Peyer's patch (tissue), 4 donors: ENCODE results near the gene DIPK1B. TPM values are rescaled to one million over a fixed set of nuclear protein-coding genes. Genes with fewer than 3 reads are reported as not detected.

Source experiments
- DNase-seq, 3 donors: peaks; one replicate each; pipeline ENCODE4 v3.0.0-alpha.2; 2017 to 2019
- H3K27ac ChIP-seq, 4 donors: fragments of 200-600 bp; sonication (generic); one replicate each; pipeline ENCODE4 v1.5.1; 2016 to 2019
- H3K27me3 ChIP-seq, 2 donors: fragments of 200-600 bp; sonication (generic); one replicate each; pipeline ENCODE4 v1.5.1; 2019
- H3K36me3 ChIP-seq, 3 donors: fragments of 200-600 bp; sonication (generic); one replicate each; pipeline ENCODE4 v1.5.1; 2016 to 2019
- H3K4me1 ChIP-seq, 4 donors: fragments of 200-600 bp; sonication (generic); one replicate each; pipeline ENCODE4 v1.5.1; 2016 to 2019
- H3K4me3 ChIP-seq, 4 donors: fragments of 200-600 bp; sonication (generic); 1 replicate in 3 of 4; 2 replicates in 1 of 4; pipeline ENCODE4 v1.5.1; 2016 to 2019; ENCODE audit warnings: mild to moderate bottlenecking in 1 of 4
- H3K9me3 ChIP-seq, 4 donors: fragments of 200-600 bp; sonication (generic); one replicate each; pipeline ENCODE4 v1.5.1; 2016 to 2019; ENCODE audit warnings: mild to moderate bottlenecking in 1 of 4
- CTCF ChIP-seq, 6 experiments: fragments of 450-650 bp in 4 of 6; fragments of 200-600 bp in 2 of 6; sonication (generic) in 1 of 6; IDR thresholded peaks; one replicate each; pipeline ENCODE4 v1.5.1; 2017 to 2019; ENCODE audit warnings: antibody characterized with exemption in 6 of 6, mild to moderate bottlenecking in 3 of 6, moderate library complexity in 1 of 6
- POLR2A ChIP-seq, 2 donors: fragments of 450-650 bp; IDR thresholded peaks; one replicate each; pipeline ENCODE4 v1.5.1; 2017; ENCODE audit warnings: antibody characterized with exemption in 2 of 2, mild to moderate bottlenecking in 2 of 2, moderate library complexity in 2 of 2
- total RNA-seq, 4 donors: library from RNA; depleted of rRNA; stranded (reverse); fragments of >200 nt; gene quantifications; one replicate each; pipeline ENCODE4 v1.1.0, GENCODE V29; 2016

DIPK1B gene
- total RNA-seq, 4 donors from 2014 or later: 0.70 to 5.8 (median 2.6) TPM

- Histone ChIP-seq H3K27ac (peak overlapping the region in 2 of 4 donors; percentile 2 to 13), H3K36me3 (no peaks in the 10 kb centered on the region), H3K9me3 (no peaks in the 10 kb centered on the region), H3K4me3 (peak overlapping the region in 1 of 4 donors; percentile 47), H3K4me1 (peaks cover 0 to 17% (median 6%) of the 10 kb centered on the region in 4 donors), H3K27me3 (peaks cover 0 to 17% of the 10 kb centered on the region in 2 donors)
- no peak for TF ChIP-seq POLR2A (IDR thresholded peaks at IDR 0.05)
- no peak for TF ChIP-seq CTCF (IDR thresholded peaks at IDR 0.05)
- DNase-seq: peak in 1 of 3 donors; percentile 46
Observed at GRCh38 chr9:136713550-136713949, 1.2 kb downstream of the DIPK1B start.

- Histone ChIP-seq H3K27me3 (peaks cover 0 to 17% of the 10 kb centered on the region in 2 donors), H3K4me1 (peaks cover 1 to 25% (median 11%) of the 10 kb centered on the region in 4 donors), H3K27ac (peak overlapping the region in 3 of 4 donors; percentile 13 to 39 (median 25)), H3K36me3 (no peaks in the 10 kb centered on the region), H3K9me3 (no peaks in the 10 kb centered on the region), H3K4me3 (no peak overlapping the region)
- DNase-seq: peak in 1 of 3 donors; percentile 53
- TF ChIP-seq POLR2A (IDR thresholded peaks at IDR 0.05): no peak
- TF ChIP-seq CTCF (IDR thresholded peaks at IDR 0.05): no peak
Observed at GRCh38 chr9:136714096-136714892, 1.9 kb downstream of the DIPK1B start.

- no peaks in the 10 kb centered on the region for H3K36me3 ChIP-seq
- DNase-seq: peak in 1 of 3 donors; percentile 45
- TF ChIP-seq POLR2A (IDR thresholded peaks at IDR 0.05): no peak
- TF ChIP-seq CTCF (IDR thresholded peaks at IDR 0.05): no peak
- H3K27ac ChIP-seq: peak overlapping the region in 3 of 4 donors; percentile 9 to 39 (median 25)
- H3K9me3 ChIP-seq: no peaks in the 10 kb centered on the region
- H3K27me3 ChIP-seq: peaks cover 0 to 17% of the 10 kb centered on the region in 2 donors
- peaks cover 3 to 31% (median 15%) of the 10 kb centered on the region in 4 donors for H3K4me1 ChIP-seq
- H3K4me3 ChIP-seq: no peak overlapping the region
Observed at GRCh38 chr9:136714893-136715274, 2.5 kb downstream of the DIPK1B start.

GRCh38 chr9:136717399-136717798 lies 5.0 kb downstream of the DIPK1B start:
- Histone ChIP-seq H3K36me3 (peaks cover 0 to 13% (median 0%) of the 10 kb centered on the region in 3 donors), H3K4me1 (peaks cover 3 to 35% (median 12%) of the 10 kb centered on the region in 4 donors), H3K27ac (no peak overlapping the region), H3K9me3 (no peaks in the 10 kb centered on the region), H3K27me3 (peaks cover 0 to 13% of the 10 kb centered on the region in 2 donors), H3K4me3 (no peak overlapping the region)
- DNase-seq: peak in 1 of 3 donors; percentile 45
- TF ChIP-seq POLR2A (IDR thresholded peaks at IDR 0.05) (no peak), CTCF (IDR thresholded peaks at IDR 0.05) (no peak)

GRCh38 chr9:136718345-136719194 lies 6.2 kb downstream of the DIPK1B start:
- DNase-seq: peak in 1 of 3 donors; percentile 45
- Histone ChIP-seq H3K36me3 (peaks cover 0 to 25% (median 0%) of the 10 kb centered on the region in 3 donors), H3K4me1 (peaks cover 3 to 30% (median 12%) of the 10 kb centered on the region in 4 donors), H3K27ac (peak overlapping the region in 1 of 4 donors; percentile 58), H3K9me3 (no peaks in the 10 kb centered on the region), H3K4me3 (no peak overlapping the region), H3K27me3 (peaks cover 0 to 7% of the 10 kb centered on the region in 2 donors)
- no peak for TF ChIP-seq POLR2A (IDR thresholded peaks at IDR 0.05)
- no peak for TF ChIP-seq CTCF (IDR thresholded peaks at IDR 0.05)
